ENCODE results near the gene LPCAT1. TPM values are rescaled to one million over a fixed set of nuclear protein-coding genes. Genes with fewer than 3 reads are reported as not detected.
"Not testable (repeated sequence)": the region's sequence is repeated elsewhere in the genome, so short reads cannot be mapped to it uniquely, and the experiment has no call there.

Gene LPCAT1
- polyA plus RNA-seq (2013, experiment 1 of 2), result 135 TPM
- 132 TPM for polyA plus RNA-seq (2013, experiment 2 of 2)

DNA sequence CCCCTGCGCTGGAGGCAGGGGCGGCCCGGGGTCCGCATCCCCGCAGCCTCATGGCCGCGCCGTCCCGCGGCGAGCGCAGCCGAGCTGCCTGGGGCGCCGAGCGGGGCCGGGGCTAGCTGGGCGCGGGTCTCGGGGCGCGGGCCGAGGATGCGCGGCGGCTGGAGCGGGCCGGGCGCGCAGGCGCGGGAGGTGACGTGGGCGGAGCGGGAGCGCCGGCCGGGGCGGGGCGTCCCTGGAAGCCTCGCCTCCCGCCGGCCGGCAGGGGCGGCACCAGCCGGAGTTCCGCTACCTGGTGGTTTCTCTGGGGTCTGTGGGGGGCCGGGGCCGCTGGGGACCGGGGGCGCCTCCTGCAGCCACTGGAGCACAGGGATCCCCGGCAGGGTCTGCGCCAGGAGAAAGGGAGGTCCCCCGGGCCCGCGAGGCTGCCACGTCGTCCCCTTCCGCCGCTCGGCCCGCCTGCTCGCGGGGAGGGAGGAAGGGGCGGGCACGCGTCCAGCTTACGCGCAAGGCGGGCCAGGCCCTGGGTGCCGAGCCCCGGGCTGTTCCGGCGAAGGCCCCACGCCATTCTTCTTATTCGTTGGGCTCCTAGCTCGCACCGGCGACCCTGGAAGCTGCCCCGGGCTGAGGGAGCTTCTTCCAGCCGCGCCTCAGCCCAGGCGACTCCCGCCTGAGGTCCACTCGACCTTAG is at the start of gene LPCAT1:
TSS of gene LPCAT1 (minus strand) at position 168 of the 688 bp plus-strand sequence. CDS start at position 52, 116 bp downstream.
- Histone ChIP-seq H3K4me3 (ENCODE audit: low read length) (peak within 1 kb of the TSS; percentile 84), H2BK5ac (ENCODE audit: low read length) (no peak within 1 kb of the TSS), H4K8ac (ENCODE audit: low read depth, low read length) (no peak within 1 kb of the TSS), H4K5ac (ENCODE audit: low read length) (no peak within 1 kb of the TSS), H3K4me1 (ENCODE audit: control insufficient read depth, low read depth, low read length) (peaks cover 6% of the 10 kb centered on the region), H2BK15ac (replicated peaks; ENCODE audit: low read depth) (no peak within 1 kb of the TSS), H3K27ac (ENCODE audit: low read depth, low read length) (peak within 1 kb of the TSS; percentile 38), H3K27me3 (ENCODE audit: insufficient read depth, low read length, poor library complexity) (no peaks in the 10 kb centered on the region), H2BK120ac (ENCODE audit: low read depth, low read length) (peak within 1 kb of the TSS; percentile 64), H3K56ac (ENCODE audit: low read length) (peak within 1 kb of the TSS; percentile 90), H3K23ac (ENCODE audit: low read length) (peak within 1 kb of the TSS; percentile 0), H3K18ac (ENCODE audit: low read length) (peak within 1 kb of the TSS; percentile 91), H3K79me1 (ENCODE audit: low read length) (peaks cover 11% of the 10 kb centered on the region), H3K4ac (ENCODE audit: low read depth, low read length) (peak within 1 kb of the TSS; percentile 88), H2AK5ac (ENCODE audit: low read length) (no peak within 1 kb of the TSS), H3K79me2 (ENCODE audit: control insufficient read depth, insufficient read depth, low read length) (peaks cover 42% of the 10 kb centered on the region), H3K36me3 (ENCODE audit: control insufficient read depth, insufficient read depth, low read length) (peaks cover 4% of the 10 kb centered on the region), H3K9ac (ENCODE audit: low read length) (peak within 1 kb of the TSS; percentile 80), H3K4me2 (ENCODE audit: low read length) (peak within 1 kb of the TSS; percentile 71)
- no CpG with 5 or more reads among the region's 85 CpGs for WGBS (ENCODE audit: extremely low coverage, insufficient coverage, low lambda C conversion rate)
- DNase-seq, result peak; percentile 79

- no CpG with 5 or more reads among the region's 7 CpGs for WGBS (ENCODE audit: extremely low coverage, insufficient coverage, low lambda C conversion rate)
- not testable (repeated sequence) for DNase-seq; H3K79me1 ChIP-seq (ENCODE audit: low read length); H2BK5ac ChIP-seq (ENCODE audit: low read length); H3K4me3 ChIP-seq (ENCODE audit: low read length); H3K18ac ChIP-seq (ENCODE audit: low read length); H4K5ac ChIP-seq (ENCODE audit: low read length); H3K79me2 ChIP-seq (ENCODE audit: control insufficient read depth, insufficient read depth, low read length); H3K9ac ChIP-seq (ENCODE audit: low read length); H3K36me3 ChIP-seq (ENCODE audit: control insufficient read depth, insufficient read depth, low read length); H3K4ac ChIP-seq (ENCODE audit: low read depth, low read length); H2AK5ac ChIP-seq (ENCODE audit: low read length); H2BK120ac ChIP-seq (ENCODE audit: low read depth, low read length); H4K8ac ChIP-seq (ENCODE audit: low read depth, low read length); H3K4me2 ChIP-seq (ENCODE audit: low read length); H3K27ac ChIP-seq (ENCODE audit: low read depth, low read length); H3K23ac ChIP-seq (ENCODE audit: low read length); H3K27me3 ChIP-seq (ENCODE audit: insufficient read depth, low read length, poor library complexity); H3K4me1 ChIP-seq (ENCODE audit: control insufficient read depth, low read depth, low read length); H3K56ac ChIP-seq (ENCODE audit: low read length); H2BK15ac ChIP-seq (replicated peaks; ENCODE audit: low read depth)
Observed at GRCh38 chr5:1571875-1572274, 48.1 kb upstream of the LPCAT1 start.

GRCh38 chr5:1570975-1571374 is 47.2 kb upstream of the LPCAT1 start:
- Histone ChIP-seq H3K4me2 (ENCODE audit: low read length) (no peak overlapping the region), H3K23ac (ENCODE audit: low read length) (no peak overlapping the region), H2BK15ac (replicated peaks; ENCODE audit: low read depth) (no peak overlapping the region), H3K56ac (ENCODE audit: low read length) (no peak overlapping the region), H3K4me1 (ENCODE audit: control insufficient read depth, low read depth, low read length) (no peaks in the 10 kb centered on the region), H3K4me3 (ENCODE audit: low read length) (no peak overlapping the region), H3K36me3 (ENCODE audit: control insufficient read depth, insufficient read depth, low read length) (no peaks in the 10 kb centered on the region), H3K27me3 (ENCODE audit: insufficient read depth, low read length, poor library complexity) (no peaks in the 10 kb centered on the region), H2BK5ac (ENCODE audit: low read length) (no peak overlapping the region), H2BK120ac (ENCODE audit: low read depth, low read length) (no peak overlapping the region), H3K79me1 (ENCODE audit: low read length) (no peaks in the 10 kb centered on the region), H3K4ac (ENCODE audit: low read depth, low read length) (no peak overlapping the region), H3K79me2 (ENCODE audit: control insufficient read depth, insufficient read depth, low read length) (no peaks in the 10 kb centered on the region), H3K9ac (ENCODE audit: low read length) (no peak overlapping the region), H3K27ac (ENCODE audit: low read depth, low read length) (no peak overlapping the region), H3K18ac (ENCODE audit: low read length) (no peak overlapping the region), H4K5ac (ENCODE audit: low read length) (no peak overlapping the region), H4K8ac (ENCODE audit: low read depth, low read length) (no peak overlapping the region), H2AK5ac (ENCODE audit: low read length) (no peak overlapping the region)
- no CpG with 5 or more reads among the region's 10 CpGs for WGBS (ENCODE audit: extremely low coverage, insufficient coverage, low lambda C conversion rate)
- DNase-seq, result peak; percentile 16

DNA sequence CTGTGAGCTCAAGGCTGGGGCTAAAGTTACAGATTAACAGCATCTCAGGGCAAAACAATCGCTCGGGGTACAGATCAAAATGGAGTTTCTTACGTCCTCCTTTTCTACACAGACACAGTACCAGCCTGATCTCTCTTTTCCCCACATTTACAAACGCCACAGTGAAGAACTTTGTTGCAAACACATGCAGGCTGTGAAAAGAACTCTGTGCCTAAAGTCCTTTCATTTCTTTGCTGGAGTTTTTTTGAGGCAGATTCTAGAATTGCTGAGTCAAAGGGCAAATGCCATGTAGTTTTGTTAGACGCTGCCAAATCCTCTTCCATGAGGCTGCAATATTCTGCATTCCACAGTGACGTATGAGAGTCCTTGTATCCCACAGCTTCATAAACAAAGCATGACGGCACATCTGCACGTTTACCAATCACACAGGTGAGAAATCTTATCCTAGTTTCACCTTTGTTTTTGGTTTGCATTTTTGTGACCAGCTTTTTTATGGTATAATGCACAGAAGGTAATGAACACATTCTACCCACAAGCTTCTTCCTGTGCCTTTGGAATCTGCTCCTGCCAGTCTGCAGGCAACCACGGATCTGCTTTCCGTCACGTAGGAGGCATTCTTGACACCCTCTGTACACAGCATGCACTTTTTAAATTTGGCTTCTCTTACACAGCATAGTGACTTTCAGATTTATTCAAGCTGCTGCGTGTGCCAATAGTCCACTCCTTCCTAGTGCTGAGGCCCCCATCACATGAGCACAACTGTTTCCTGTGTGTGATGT is 44.6 kb upstream of the LPCAT1 start:
- H3K4me1 ChIP-seq (ENCODE audit: control insufficient read depth, low read depth, low read length), result no peaks in the 10 kb centered on the region
- no peak overlapping the region for H3K9ac ChIP-seq (ENCODE audit: low read length)
- no peak overlapping the region for H3K4me2 ChIP-seq (ENCODE audit: low read length)
- no peak overlapping the region for H3K18ac ChIP-seq (ENCODE audit: low read length)
- no CpG with 5 or more reads among the region's 12 CpGs for WGBS (ENCODE audit: extremely low coverage, insufficient coverage, low lambda C conversion rate)
- H2BK120ac ChIP-seq (ENCODE audit: low read depth, low read length), result no peak overlapping the region
- no peaks in the 10 kb centered on the region for H3K79me1 ChIP-seq (ENCODE audit: low read length)
- no peak overlapping the region for H2BK5ac ChIP-seq (ENCODE audit: low read length)
- no peak for DNase-seq
- H2BK15ac ChIP-seq (replicated peaks; ENCODE audit: low read depth), result no peak overlapping the region
- H4K5ac ChIP-seq (ENCODE audit: low read length), result no peak overlapping the region
- no peak overlapping the region for H3K56ac ChIP-seq (ENCODE audit: low read length)
- H3K79me2 ChIP-seq (ENCODE audit: control insufficient read depth, insufficient read depth, low read length), result no peaks in the 10 kb centered on the region
- H3K23ac ChIP-seq (ENCODE audit: low read length), result no peak overlapping the region
- H3K27ac ChIP-seq (ENCODE audit: low read depth, low read length), result no peak overlapping the region
- no peaks in the 10 kb centered on the region for H3K27me3 ChIP-seq (ENCODE audit: insufficient read depth, low read length, poor library complexity)
- no peak overlapping the region for H2AK5ac ChIP-seq (ENCODE audit: low read length)
- H3K4ac ChIP-seq (ENCODE audit: low read depth, low read length), result no peak overlapping the region
- no peak overlapping the region for H4K8ac ChIP-seq (ENCODE audit: low read depth, low read length)
- H3K4me3 ChIP-seq (ENCODE audit: low read length), result no peak overlapping the region
- no peaks in the 10 kb centered on the region for H3K36me3 ChIP-seq (ENCODE audit: control insufficient read depth, insufficient read depth, low read length)

DNA sequence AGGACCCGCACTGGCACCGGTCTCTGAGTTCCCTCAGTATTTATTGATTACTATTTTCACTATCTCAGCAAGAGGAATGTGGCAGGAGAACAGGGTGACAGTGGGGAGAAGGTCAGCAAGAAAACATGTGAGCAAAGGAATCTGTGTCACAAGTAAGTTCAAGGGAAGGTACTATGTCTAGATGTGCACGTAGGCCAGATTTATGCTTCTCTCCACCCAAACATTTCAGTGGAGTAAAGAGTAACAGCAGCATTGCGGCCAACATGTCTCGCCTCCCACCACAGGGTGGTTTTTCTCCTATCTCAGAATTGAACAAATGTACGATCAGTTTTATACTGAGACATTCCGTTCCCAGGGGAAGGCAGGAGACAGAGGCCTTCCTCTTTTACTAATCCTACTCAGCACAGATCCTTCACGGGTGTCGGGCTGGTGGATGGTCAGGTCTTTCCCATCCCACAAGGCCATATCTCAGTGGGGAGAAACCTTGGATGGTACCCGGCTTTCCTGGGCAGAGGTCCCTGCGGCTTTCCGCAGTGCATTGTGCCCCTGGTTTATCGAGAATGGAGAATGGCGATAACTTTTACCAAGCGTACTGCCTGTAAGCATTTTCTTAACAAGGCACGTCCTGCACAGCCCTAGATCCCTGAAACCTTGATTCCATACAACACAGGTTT is 43.9 kb upstream of the LPCAT1 start:
- no CpG with 5 or more reads among the region's 16 CpGs for whole genome bisulfite sequencing (ENCODE audit: extremely low coverage, insufficient coverage, low lambda C conversion rate)
- H4K5ac ChIP-seq (ENCODE audit: low read length); H3K79me1 ChIP-seq (ENCODE audit: low read length); H3K4me3 ChIP-seq (ENCODE audit: low read length); H3K27me3 ChIP-seq (ENCODE audit: insufficient read depth, low read length, poor library complexity); H2BK120ac ChIP-seq (ENCODE audit: low read depth, low read length); H3K27ac ChIP-seq (ENCODE audit: low read depth, low read length); H3K9ac ChIP-seq (ENCODE audit: low read length); H3K4me1 ChIP-seq (ENCODE audit: control insufficient read depth, low read depth, low read length); H3K36me3 ChIP-seq (ENCODE audit: control insufficient read depth, insufficient read depth, low read length); H3K4me2 ChIP-seq (ENCODE audit: low read length); H3K4ac ChIP-seq (ENCODE audit: low read depth, low read length); H2BK15ac ChIP-seq (replicated peaks; ENCODE audit: low read depth); H3K56ac ChIP-seq (ENCODE audit: low read length); H4K8ac ChIP-seq (ENCODE audit: low read depth, low read length); H2BK5ac ChIP-seq (ENCODE audit: low read length); H3K79me2 ChIP-seq (ENCODE audit: control insufficient read depth, insufficient read depth, low read length); H2AK5ac ChIP-seq (ENCODE audit: low read length); H3K23ac ChIP-seq (ENCODE audit: low read length); DNase-seq; H3K18ac ChIP-seq (ENCODE audit: low read length): not testable (repeated sequence)

Data from mesendoderm (in vitro differentiated cells).